WTC11 (cell line): ENCODE data around the gene S100A2. TPM values are rescaled to one million over a fixed set of nuclear protein-coding genes. Genes with fewer than 3 reads are reported as not detected.

Source experiments
- ATAC-seq: fragments of 200-7000 bp; cut with Tn5 transposase; 2 replicates; pipeline ENCODE4 v1.10.0; 2021; ENCODE audit warnings: mild to moderate bottlenecking, moderate library complexity
- CTCF ChIA-PET: fragments of 300-600 bp; sonication (Branson Sonifier 250); formaldehyde crosslinking; loops from one replicate; lab custom pipeline; 2021; ENCODE audit warnings: antibody characterized with exemption; lab: Charles Lee
- POLR2A ChIA-PET: fragments of 350-600 bp; sonication (Branson Sonifier 250); formaldehyde crosslinking; loops from one replicate; lab custom pipeline; 2021; ENCODE audit warnings: antibody characterized with exemption; lab: Charles Lee
- DNase-seq: peaks from one replicate; pipeline ENCODE4 v3.0.0; 2021; ENCODE audit warnings: low spot score
- H3K27ac Mint-ChIP-seq: 2 replicates; pipeline ENCODE4 v1.8.0; 2021; ENCODE audit warnings: mixed read lengths
- H3K27me3 Mint-ChIP-seq: 2 replicates; pipeline ENCODE4 v1.8.0; 2021; ENCODE audit warnings: low read depth, mild to moderate bottlenecking, moderate library complexity, mixed read lengths
- H3K36me3 Mint-ChIP-seq: 2 replicates; pipeline ENCODE4 v1.8.0; 2021; ENCODE audit warnings: mixed read lengths
- H3K4me1 Mint-ChIP-seq: 2 replicates; pipeline ENCODE4 v1.8.0; 2022; ENCODE audit warnings: mixed read lengths
- H3K4me3 Mint-ChIP-seq: 2 replicates; pipeline ENCODE4 v1.8.0; 2021; ENCODE audit warnings: mild to moderate bottlenecking, moderate library complexity, mixed read lengths
- H3K9me3 Mint-ChIP-seq: 2 replicates; pipeline ENCODE4 v1.8.0; 2021; ENCODE audit warnings: mixed read lengths
- NFE2L1 ChIP-seq: sonication (generic); formaldehyde crosslinking; IDR thresholded peaks from 2 replicates; pipeline ENCODE4 v1.8.1; 2023; ENCODE audit warnings: missing genetic modification reagents
- NR1H2 ChIP-seq: sonication (generic); formaldehyde crosslinking; IDR thresholded peaks from 2 replicates; pipeline ENCODE4 v1.9.0; 2021; ENCODE audit warnings: mild to moderate bottlenecking, moderate library complexity, missing genetic modification reagents
- ZNF317 ChIP-seq: sonication (generic); formaldehyde crosslinking; IDR thresholded peaks from 2 replicates; pipeline ENCODE4 v1.8.1; 2023; ENCODE audit warnings: low read depth, mild to moderate bottlenecking, moderate library complexity, missing genetic modification reagents, borderline replicate concordance
- total RNA-seq: library from RNA; stranded (reverse); gene quantifications from 3 replicates; pipeline ENCODE4 v1.2.3, GENCODE V29; 2021
- TF ChIP-seq, protein P1 (sequence below): fragments of 250-450 bp; sonication (Bioruptor Pico); conservative IDR thresholded peaks from 2 replicates; pipeline ENCODE4 v1.9.0; 2021; ENCODE audit warnings: mild to moderate bottlenecking
- TF ChIP-seq, protein P2 (sequence below): sonication (generic); formaldehyde crosslinking; IDR thresholded peaks from 2 replicates; pipeline ENCODE4 v1.8.0; 2022; ENCODE audit warnings: mild to moderate bottlenecking, missing genetic modification reagents
- TF ChIP-seq, protein P3 (sequence below): sonication (generic); formaldehyde crosslinking; IDR thresholded peaks from 2 replicates; pipeline ENCODE4 v1.8.1; 2022; ENCODE audit warnings: low read depth, missing genetic modification reagents, borderline replicate concordance
- TF ChIP-seq, protein P4 (sequence below): sonication (generic); formaldehyde crosslinking; IDR thresholded peaks from 2 replicates; pipeline ENCODE4 v1.8.0; 2023; ENCODE audit warnings: missing genetic modification reagents
- TF ChIP-seq, protein P5 (sequence below): sonication (generic); formaldehyde crosslinking; IDR thresholded peaks from 2 replicates; pipeline ENCODE4 v1.8.0; 2023; ENCODE audit warnings: mild to moderate bottlenecking, missing genetic modification reagents
- TF ChIP-seq, protein P6 (sequence below): sonication (generic); formaldehyde crosslinking; IDR thresholded peaks from 2 replicates; pipeline ENCODE4 v1.8.1; 2023; ENCODE audit warnings: mild to moderate bottlenecking, missing genetic modification reagents

S100A2 gene
- total RNA-seq, 1 experiment from 2014 or later: 0.74 TPM

DNA sequence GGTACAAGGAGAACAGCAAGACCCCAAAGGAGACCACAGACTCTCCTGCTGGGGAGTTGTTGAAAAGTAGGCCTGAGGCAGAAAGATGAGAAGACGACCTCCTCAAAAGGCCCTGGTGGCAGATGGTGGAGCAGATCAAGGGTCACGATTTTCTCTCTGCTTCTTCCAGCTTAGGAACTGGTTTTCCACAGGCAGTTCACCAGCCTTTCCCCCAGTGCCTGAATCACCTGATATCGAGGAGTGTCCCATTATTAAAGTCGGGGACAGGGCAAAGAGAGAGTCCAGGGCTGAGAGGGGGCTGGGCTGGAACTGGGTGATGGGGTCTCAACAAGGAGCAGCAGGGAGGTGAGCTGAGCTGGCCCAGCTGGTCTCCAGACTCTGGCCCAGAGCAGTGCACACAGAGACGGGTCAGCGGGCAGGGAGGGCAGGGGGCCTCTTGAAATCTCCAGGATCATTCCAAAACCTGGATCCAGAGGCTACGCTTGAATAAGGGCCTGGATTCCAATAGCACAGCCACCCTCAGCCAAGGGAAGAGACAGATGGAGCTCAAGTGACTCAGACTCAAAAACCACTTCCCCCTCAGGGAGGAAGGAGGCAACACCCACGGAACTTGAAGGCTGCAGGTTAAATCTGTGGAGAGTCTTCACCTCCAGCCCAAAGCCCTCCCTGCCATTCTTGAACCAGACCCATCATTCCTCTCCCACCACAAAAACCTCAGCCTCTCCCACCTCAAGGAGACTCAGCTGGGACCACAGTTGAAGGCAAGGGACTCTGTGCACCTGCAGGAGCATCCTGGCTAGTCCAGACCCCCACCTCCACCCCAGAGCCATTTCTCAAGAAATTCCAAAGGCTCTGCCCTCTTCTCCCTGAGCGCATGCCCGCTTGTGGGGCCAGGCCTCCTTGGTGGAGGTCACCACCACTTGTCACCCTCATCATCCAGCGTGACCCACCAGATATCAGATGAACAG lies 25.0 kb downstream of the S100A2 start, which contains the start of gene S100A5:
Gene S100A5 (minus strand): TSS at position 541 of the 968 bp plus-strand sequence. CDS start 743 bp downstream, outside the sequence.
- Mint-ChIP-seq H3K27ac (no peak within 1 kb of the TSS; the same call in 1 of the 2 replicates), H3K4me3 (no peak within 1 kb of the TSS), H3K4me1 (peaks cover 41% of the 10 kb centered on the region), H3K9me3 (no peaks in the 10 kb centered on the region), H3K36me3 (no peaks in the 10 kb centered on the region; the same call in 1 of the 2 replicates), H3K27me3 (peaks cover 26% of the 10 kb centered on the region)
- CTCF ChIA-PET: interaction anchor here (0.8 to 10.8 kb wide), 4 partner anchors 7 to 87 kb away, joined by 3 to 188 read pairs (median 4); partner anchors contain the start of genes S100A1, S100A13 and S100A3
- DNase-seq (no peak), ATAC-seq (no peak)
- POLR2A ChIA-PET: no interaction called here
- no peak for TF ChIP-seq ZNF317 (CRISPR knock-in tag)
- TF ChIP-seq, all 79 proteins: peak for 0

DNA sequence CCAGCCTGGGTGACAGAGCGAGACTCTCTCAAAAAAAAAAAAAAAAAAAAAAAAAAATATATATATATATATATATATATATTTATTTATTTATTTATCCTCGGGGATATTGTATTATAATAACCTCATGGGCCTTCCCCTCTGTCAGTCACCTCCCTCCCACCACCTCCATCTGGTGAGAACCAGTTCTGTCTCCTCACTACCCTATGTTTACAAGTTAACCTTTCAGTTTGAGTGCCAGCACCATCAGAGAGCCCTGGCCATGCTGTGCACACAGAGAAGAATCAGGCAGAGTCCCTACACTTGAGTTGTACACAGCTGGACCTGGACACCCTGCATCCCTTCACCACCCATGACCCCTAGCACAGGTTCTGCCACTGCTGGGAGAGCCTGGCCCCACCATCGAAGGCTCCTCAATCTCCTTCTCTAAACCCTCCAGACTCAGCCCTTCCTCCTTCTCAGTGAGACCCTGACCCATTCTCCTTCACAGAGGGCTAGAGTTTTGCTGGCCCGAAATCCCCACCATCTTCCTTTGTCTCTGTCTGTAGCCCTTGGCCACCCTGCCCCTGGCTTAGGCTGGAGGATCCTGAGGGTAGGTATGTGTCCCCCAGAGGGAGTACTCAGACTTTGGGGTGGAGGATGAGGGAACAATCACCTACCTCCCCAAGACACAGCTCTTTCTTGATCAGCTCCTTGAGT lies 26.1 kb downstream of the S100A2 start:
- ChIA-PET POLR2A (interaction anchor here (1.6 kb wide), 1 partner anchor 88 kb away, joined by 7 read pairs; the partner anchor contains the start of genes S100A1 and S100A13), CTCF (interaction anchor here (0.8 to 10.8 kb wide), 6 partner anchors 10 to 89 kb away, joined by 3 to 188 read pairs (median 8); partner anchors contain the start of genes S100A1, S100A13, S100A2 and S100A3)
- Mint-ChIP-seq H3K27ac (no peak overlapping the region), H3K4me3 (no peak overlapping the region), H3K4me1 (peaks cover 39% of the 10 kb centered on the region), H3K9me3 (no peaks in the 10 kb centered on the region), H3K36me3 (no peaks in the 10 kb centered on the region; the same call in 1 of the 2 replicates), H3K27me3 (peaks cover 37% of the 10 kb centered on the region)
- ATAC-seq (no peak), DNase-seq (no peak)
- TF ChIP-seq, protein P1, sequence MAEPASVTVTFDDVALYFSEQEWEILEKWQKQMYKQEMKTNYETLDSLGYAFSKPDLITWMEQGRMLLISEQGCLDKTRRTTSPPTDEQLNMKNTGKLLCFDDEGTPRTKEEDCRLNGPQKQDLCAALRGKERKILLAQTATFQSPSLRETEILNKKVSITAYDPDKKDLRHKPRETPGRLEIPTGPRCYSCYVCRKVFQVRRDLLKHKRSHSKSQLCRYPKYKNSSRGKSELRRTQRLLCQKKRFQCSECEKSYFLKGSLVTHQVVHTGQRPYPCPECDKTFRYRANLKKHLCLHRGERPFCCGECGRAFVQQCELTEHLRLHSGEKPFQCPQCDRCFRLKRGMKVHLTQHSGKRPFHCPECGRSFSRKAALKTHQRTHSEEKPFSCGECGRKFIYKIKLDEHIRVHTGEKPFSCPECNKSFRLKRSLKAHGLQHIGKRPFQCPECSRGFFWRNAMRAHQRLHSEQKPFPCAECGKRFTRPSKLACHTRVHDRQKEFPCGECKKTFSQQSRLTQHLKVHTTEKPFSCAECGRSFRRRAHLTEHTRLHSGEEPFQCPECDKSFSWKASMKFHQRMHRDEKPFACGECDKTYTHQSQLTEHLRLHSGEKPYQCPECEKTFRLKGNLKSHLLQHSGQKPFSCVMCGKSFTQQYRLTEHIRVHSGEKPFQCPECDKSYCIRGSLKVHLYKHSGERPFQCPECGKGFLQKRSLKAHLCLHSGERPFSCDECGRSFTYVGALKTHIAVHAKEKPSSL (CRISPR knock-in tag): no peak
- TF ChIP-seq, protein P2, sequence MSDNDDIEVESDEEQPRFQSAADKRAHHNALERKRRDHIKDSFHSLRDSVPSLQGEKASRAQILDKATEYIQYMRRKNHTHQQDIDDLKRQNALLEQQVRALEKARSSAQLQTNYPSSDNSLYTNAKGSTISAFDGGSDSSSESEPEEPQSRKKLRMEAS (CRISPR knock-in tag): no peak
- TF ChIP-seq, protein P3, sequence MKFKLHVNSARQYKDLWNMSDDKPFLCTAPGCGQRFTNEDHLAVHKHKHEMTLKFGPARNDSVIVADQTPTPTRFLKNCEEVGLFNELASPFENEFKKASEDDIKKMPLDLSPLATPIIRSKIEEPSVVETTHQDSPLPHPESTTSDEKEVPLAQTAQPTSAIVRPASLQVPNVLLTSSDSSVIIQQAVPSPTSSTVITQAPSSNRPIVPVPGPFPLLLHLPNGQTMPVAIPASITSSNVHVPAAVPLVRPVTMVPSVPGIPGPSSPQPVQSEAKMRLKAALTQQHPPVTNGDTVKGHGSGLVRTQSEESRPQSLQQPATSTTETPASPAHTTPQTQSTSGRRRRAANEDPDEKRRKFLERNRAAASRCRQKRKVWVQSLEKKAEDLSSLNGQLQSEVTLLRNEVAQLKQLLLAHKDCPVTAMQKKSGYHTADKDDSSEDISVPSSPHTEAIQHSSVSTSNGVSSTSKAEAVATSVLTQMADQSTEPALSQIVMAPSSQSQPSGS (CRISPR knock-in tag): no peak
- TF ChIP-seq NR1H2 (CRISPR knock-in tag) (no peak), NFE2L1 (CRISPR knock-in tag) (no peak)
- TF ChIP-seq, protein P4, sequence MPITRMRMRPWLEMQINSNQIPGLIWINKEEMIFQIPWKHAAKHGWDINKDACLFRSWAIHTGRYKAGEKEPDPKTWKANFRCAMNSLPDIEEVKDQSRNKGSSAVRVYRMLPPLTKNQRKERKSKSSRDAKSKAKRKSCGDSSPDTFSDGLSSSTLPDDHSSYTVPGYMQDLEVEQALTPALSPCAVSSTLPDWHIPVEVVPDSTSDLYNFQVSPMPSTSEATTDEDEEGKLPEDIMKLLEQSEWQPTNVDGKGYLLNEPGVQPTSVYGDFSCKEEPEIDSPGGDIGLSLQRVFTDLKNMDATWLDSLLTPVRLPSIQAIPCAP (CRISPR knock-in tag): no peak
- TF ChIP-seq, protein P5, sequence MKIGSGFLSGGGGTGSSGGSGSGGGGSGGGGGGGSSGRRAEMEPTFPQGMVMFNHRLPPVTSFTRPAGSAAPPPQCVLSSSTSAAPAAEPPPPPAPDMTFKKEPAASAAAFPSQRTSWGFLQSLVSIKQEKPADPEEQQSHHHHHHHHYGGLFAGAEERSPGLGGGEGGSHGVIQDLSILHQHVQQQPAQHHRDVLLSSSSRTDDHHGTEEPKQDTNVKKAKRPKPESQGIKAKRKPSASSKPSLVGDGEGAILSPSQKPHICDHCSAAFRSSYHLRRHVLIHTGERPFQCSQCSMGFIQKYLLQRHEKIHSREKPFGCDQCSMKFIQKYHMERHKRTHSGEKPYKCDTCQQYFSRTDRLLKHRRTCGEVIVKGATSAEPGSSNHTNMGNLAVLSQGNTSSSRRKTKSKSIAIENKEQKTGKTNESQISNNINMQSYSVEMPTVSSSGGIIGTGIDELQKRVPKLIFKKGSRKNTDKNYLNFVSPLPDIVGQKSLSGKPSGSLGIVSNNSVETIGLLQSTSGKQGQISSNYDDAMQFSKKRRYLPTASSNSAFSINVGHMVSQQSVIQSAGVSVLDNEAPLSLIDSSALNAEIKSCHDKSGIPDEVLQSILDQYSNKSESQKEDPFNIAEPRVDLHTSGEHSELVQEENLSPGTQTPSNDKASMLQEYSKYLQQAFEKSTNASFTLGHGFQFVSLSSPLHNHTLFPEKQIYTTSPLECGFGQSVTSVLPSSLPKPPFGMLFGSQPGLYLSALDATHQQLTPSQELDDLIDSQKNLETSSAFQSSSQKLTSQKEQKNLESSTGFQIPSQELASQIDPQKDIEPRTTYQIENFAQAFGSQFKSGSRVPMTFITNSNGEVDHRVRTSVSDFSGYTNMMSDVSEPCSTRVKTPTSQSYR (CRISPR knock-in tag): no peak
- TF ChIP-seq, protein P6, sequence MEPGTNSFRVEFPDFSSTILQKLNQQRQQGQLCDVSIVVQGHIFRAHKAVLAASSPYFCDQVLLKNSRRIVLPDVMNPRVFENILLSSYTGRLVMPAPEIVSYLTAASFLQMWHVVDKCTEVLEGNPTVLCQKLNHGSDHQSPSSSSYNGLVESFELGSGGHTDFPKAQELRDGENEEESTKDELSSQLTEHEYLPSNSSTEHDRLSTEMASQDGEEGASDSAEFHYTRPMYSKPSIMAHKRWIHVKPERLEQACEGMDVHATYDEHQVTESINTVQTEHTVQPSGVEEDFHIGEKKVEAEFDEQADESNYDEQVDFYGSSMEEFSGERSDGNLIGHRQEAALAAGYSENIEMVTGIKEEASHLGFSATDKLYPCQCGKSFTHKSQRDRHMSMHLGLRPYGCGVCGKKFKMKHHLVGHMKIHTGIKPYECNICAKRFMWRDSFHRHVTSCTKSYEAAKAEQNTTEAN: no peak
